ENCODE measurements around the gene THPO. TPM values are rescaled to one million over a fixed set of nuclear protein-coding genes. Genes with fewer than 3 reads are reported as not detected.

The THPO gene
- total RNA-seq, 2 donors from 2014 or later: 0.17 TPM; not detected in 1

GRCh38 chr3:184327171-184327570, 50.8 kb downstream of the THPO start:
- no peak for TF ChIP-seq CTCF (IDR thresholded peaks at IDR 0.05)
- DNase-seq: no peak

DNA sequence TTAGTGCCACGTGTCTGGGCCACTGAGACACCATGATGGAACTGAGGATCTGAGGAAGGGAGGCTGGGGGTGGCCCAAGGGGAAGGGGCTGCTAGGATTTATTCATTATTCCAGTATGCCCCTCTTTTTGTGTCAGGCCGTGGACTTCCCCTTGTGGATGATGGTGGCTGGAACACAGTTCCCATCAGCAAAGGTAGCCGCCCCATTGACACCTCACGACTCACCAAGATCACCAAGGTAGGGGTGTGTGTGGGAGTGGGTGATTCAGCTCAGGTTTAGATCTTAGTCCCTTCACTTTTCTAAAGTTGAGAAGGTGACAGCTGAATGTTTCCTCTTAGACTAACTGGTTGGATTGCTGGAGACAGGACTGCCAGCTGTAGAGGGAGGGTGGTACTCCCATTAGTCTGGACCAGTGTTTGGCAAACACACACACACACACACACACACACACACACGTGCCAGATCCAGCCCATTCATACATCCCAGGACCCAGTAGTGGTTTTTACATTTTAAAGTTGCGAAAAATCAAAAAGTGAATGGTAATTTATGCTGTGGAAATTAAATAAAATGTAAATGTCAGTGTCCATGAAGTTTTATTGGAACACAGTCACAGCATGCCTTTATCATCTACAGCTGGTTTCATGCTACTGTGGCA, 52.2 kb downstream of the THPO start:
- intact Hi-C loops (cut with DNase I): no loop called here
- no peaks in the 10 kb centered on the region for H3K9me3 ChIP-seq
- no peaks in the 10 kb centered on the region for H3K4me1 ChIP-seq
- no peaks in the 10 kb centered on the region for H3K27me3 ChIP-seq
- no peak for DNase-seq
- no peak overlapping the region for H3K9ac ChIP-seq (ENCODE audit: low read depth in 2 of 2, low read length in 2 of 2)
- peaks cover 54% of the 10 kb centered on the region for H3K36me3 ChIP-seq
- no peak overlapping the region for H3K27ac ChIP-seq
- TF ChIP-seq CTCF (IDR thresholded peaks at IDR 0.05): no peak
- H3K4me3 ChIP-seq: no peak overlapping the region

More at GRCh38 chr3:184327171-184327570, 50.8 kb downstream of the THPO start:
- H3K4me1 ChIP-seq: no peaks in the 10 kb centered on the region
- no peaks in the 10 kb centered on the region for H3K27me3 ChIP-seq
- H3K27ac ChIP-seq: no peak overlapping the region
- no peak overlapping the region for H3K9ac ChIP-seq (ENCODE audit: low read depth in 2 of 2, low read length in 2 of 2)
- no peaks in the 10 kb centered on the region for H3K9me3 ChIP-seq
- no peak overlapping the region for H3K4me3 ChIP-seq
- intact Hi-C loops (cut with DNase I): no loop called here
- H3K36me3 ChIP-seq: peaks cover 59% of the 10 kb centered on the region

GRCh38 chr3:184325269-184325668, 52.7 kb downstream of the THPO start:
- H3K4me3 ChIP-seq: no peak overlapping the region

GRCh38 chr3:184323696-184324095, 54.3 kb downstream of the THPO start:
- H3K9ac ChIP-seq (ENCODE audit: low read depth in 2 of 2, low read length in 2 of 2): no peak overlapping the region
- DNase-seq: no peak
- H3K27ac ChIP-seq: no peak overlapping the region
- intact Hi-C loops (cut with DNase I): no loop called here
- no peaks in the 10 kb centered on the region for H3K9me3 ChIP-seq
- H3K36me3 ChIP-seq: peaks cover 47% of the 10 kb centered on the region
- no peak overlapping the region for H3K4me3 ChIP-seq
- H3K27me3 ChIP-seq: no peaks in the 10 kb centered on the region
- H3K4me1 ChIP-seq: peaks cover 4% of the 10 kb centered on the region
- TF ChIP-seq CTCF (IDR thresholded peaks at IDR 0.05): no peak

More at GRCh38 chr3:184325269-184325668, 52.7 kb downstream of the THPO start:
- intact Hi-C loops (cut with DNase I): no loop called here
- no peaks in the 10 kb centered on the region for H3K4me1 ChIP-seq
- no peak overlapping the region for H3K9ac ChIP-seq (ENCODE audit: low read depth in 2 of 2, low read length in 2 of 2)
- H3K36me3 ChIP-seq: peaks cover 54% of the 10 kb centered on the region
- no peaks in the 10 kb centered on the region for H3K27me3 ChIP-seq
- no peak for TF ChIP-seq CTCF (IDR thresholded peaks at IDR 0.05)
- no peak for DNase-seq
- no peak overlapping the region for H3K27ac ChIP-seq
- H3K9me3 ChIP-seq: no peaks in the 10 kb centered on the region

DNA sequence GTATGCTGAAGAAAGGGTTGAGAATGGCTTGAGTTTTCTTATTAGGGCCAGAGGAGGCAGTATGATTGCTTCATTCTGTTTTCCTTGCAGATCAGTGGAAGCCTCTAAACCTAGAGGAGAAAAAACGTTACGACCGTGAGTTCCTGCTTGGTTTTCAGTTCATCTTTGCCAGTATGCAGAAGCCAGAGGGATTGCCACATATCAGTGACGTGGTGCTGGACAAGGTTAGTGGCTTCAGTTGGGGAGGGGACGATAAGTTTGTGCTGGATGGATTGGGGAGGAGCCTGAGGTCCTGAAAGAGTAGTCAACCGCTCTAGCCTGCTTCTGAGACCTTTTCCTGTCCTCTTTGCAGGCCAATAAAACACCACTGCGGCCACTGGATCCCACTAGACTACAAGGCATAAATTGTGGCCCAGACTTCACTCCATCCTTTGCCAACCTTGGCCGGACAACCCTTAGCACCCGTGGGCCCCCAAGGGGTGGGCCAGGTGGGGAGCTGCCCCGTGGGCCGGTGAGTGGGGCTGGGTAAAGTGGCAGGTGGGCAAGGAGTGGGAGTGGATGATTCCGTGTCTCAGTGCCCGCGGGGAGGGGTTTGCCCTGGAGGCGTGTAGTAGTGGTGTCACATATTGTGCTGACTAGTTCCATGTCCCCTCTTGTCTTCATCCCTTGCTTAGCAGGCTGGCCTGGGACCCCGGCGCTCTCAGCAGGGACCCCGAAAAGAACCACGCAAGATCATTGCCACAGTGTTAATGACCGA, 55.1 kb downstream of the THPO start:
- Histone ChIP-seq H3K4me1 (peaks cover 4% of the 10 kb centered on the region), H3K4me3 (no peak overlapping the region), H3K36me3 (peaks cover 46% of the 10 kb centered on the region), H3K9ac (ENCODE audit: low read depth in 2 of 2, low read length in 2 of 2) (no peak overlapping the region), H3K9me3 (no peaks in the 10 kb centered on the region), H3K27me3 (no peaks in the 10 kb centered on the region), H3K27ac (no peak overlapping the region)
- intact Hi-C loops (cut with DNase I): no loop called here
- no peak for TF ChIP-seq CTCF (IDR thresholded peaks at IDR 0.05)
- no peak for DNase-seq

Other genes with a start within 250 kb of the THPO start
- 10 to 100 TPM; 36.0 to 58.3 TPM for gene EIF2B5, start 242.8 kb downstream of the THPO start, total RNA-seq
- gene DVL3, start 222.8 kb downstream of the THPO start, total RNA-seq: 10 to 100 TPM; 60.8 to 64.6 TPM
- 100 to 1,000 TPM; 206 to 255 TPM for gene AP2M1, start 203.4 kb downstream of the THPO start, total RNA-seq
- gene ABCF3, start 192.0 kb downstream of the THPO start, total RNA-seq: 10 to 100 TPM; 54.6 to 82.4 TPM
- gene VWA5B2, start 148.6 kb downstream of the THPO start, total RNA-seq: 1 to 10 TPM; 2.1 to 2.3 TPM
- gene ALG3, start 129.2 kb downstream of the THPO start, total RNA-seq: 10 to 100 TPM; 25.1 to 78.9 TPM
- gene EEF1AKMT4, start 128.5 kb downstream of the THPO start, total RNA-seq: 10 to 100 TPM in 1 of 2 donors, 1 to 10 TPM in 1; 4.1 to 11.7 TPM
- gene CAMK2N2, start 116.7 kb downstream of the THPO start, total RNA-seq: under 1 TPM in 1 of 2 donors, not detected in 1; 0.19 TPM
- under 1 TPM in 1 of 2 donors, not detected in 1; 0.37 TPM for gene ECE2, start 102.2 kb downstream of the THPO start, total RNA-seq
- gene PSMD2, start 79.0 kb downstream of the THPO start, total RNA-seq: 100 to 1,000 TPM; 166 to 298 TPM
- 100 to 1,000 TPM; 263 to 524 TPM for gene EIF4G1, start 63.6 kb downstream of the THPO start, total RNA-seq
- 10 to 100 TPM; 15.0 to 22.0 TPM for gene FAM131A, start 40.6 kb downstream of the THPO start, total RNA-seq
- 10 to 100 TPM; 61.1 to 71.6 TPM for gene CLCN2, start 16.6 kb downstream of the THPO start, total RNA-seq
- 100 to 1,000 TPM in 1 of 2 donors, 10 to 100 TPM in 1; 98.2 to 130 TPM for gene POLR2H, start 16.5 kb downstream of the THPO start, total RNA-seq
- 1 to 10 TPM; 2.0 TPM for gene CHRD, start 1.8 kb upstream of the THPO start, total RNA-seq
- 10 to 100 TPM; 40.1 to 64.2 TPM for gene EPHB3, start 183.6 kb upstream of the THPO start, total RNA-seq

All from colonic mucosa (tissue), 4 donors.